A549 (cell line): Measurements from ENCODE around the gene STIMATE. TPM values are rescaled to one million over a fixed set of nuclear protein-coding genes. Genes with fewer than 3 reads are reported as not detected.
A peak's percentile ranks its signal among the peaks of the same experiment; 100 is the strongest.

ENCODE experiments used
- ATAC-seq, 2 experiments: fragments of 200-7000 bp in 1 of 2; fragments of >200 bp in 1 of 2; cut with Nextera tagmentation in 1 of 2; cut with Tn5 transposase in 1 of 2; 3 replicates each; pipeline versions ENCODE4 v1.8.0 to v1.9.1; 2018 to 2020; ENCODE audit warnings: mild to moderate bottlenecking in 1 of 2, moderate library complexity in 1 of 2
- CTCF ChIA-PET: fragments of 300-600 bp; sonication (Branson Sonifier 250); formaldehyde crosslinking; extraction: SDS; loops from one replicate; lab custom pipeline; 2021; ENCODE audit warnings: antibody characterized with exemption, inconsistent platforms; lab: Yijun Ruan, JAX
- POLR2A ChIA-PET: fragments of 350-600 bp; formaldehyde crosslinking; extraction: SDS; loops from one replicate; lab custom pipeline; 2021; ENCODE audit warnings: antibody characterized with exemption, inconsistent platforms; lab: Yijun Ruan, JAX
- DNase-seq, 2 experiments: peaks; one replicate each; pipeline versions ENCODE4 v3.0.0 to v3.0.0-alpha.2; 2011 to 2016; ENCODE audit warnings: low read depth in 1 of 2, low spot score in 1 of 2
- FAIRE-seq: peaks from 2 replicates; lab custom pipeline; 2011; peaks lifted over from hg19 to GRCh38; lab: Jason Lieb, UNC
- H3K27ac ChIP-seq, 2 experiments: fragments of >200 bp; sonication (Bioruptor Twin); formaldehyde crosslinking; 3 replicates each; pipeline ENCODE4 v1.5.1; 2016 to 2017
- H3K4me1 ChIP-seq: fragments of >200 bp; sonication (Bioruptor Twin); formaldehyde crosslinking; 3 replicates; pipeline ENCODE4 v1.6.1; 2016
- H3K4me2 ChIP-seq: fragments of >200 bp; sonication (Bioruptor Twin); formaldehyde crosslinking; 3 replicates; pipeline ENCODE4 v1.6.1; 2016
- H3K4me3 ChIP-seq: fragments of >200 bp; sonication (Bioruptor Twin); formaldehyde crosslinking; 3 replicates; pipeline ENCODE4 v1.5.1; 2016
- H3K9me3 ChIP-seq: fragments of >200 bp; sonication (Bioruptor Twin); formaldehyde crosslinking; 3 replicates; pipeline ENCODE4 v1.6.1; 2016
- BCL3 ChIP-seq: fragments of >200 bp; sonication (Bioruptor Twin); formaldehyde crosslinking; IDR thresholded peaks from 3 replicates; pipeline ENCODE4 v1.6.1; 2016
- CBX2 ChIP-seq: fragments of 200-600 bp; sonication (generic); IDR thresholded peaks from 2 replicates; pipeline ENCODE4 v1.6.1; 2016; ENCODE audit warnings: low read depth, mild to moderate bottlenecking, borderline replicate concordance
- CHD4 ChIP-seq: fragments of 200-600 bp; sonication (generic); IDR thresholded peaks from 2 replicates; pipeline ENCODE4 v1.6.1; 2016; ENCODE audit warnings: antibody characterized with exemption, mild to moderate bottlenecking, borderline replicate concordance
- EHMT2 ChIP-seq: fragments of 200-600 bp; sonication (generic); IDR thresholded peaks from 2 replicates; pipeline ENCODE4 v1.6.1; 2016; ENCODE audit warnings: antibody characterized with exemption, low read depth, mild to moderate bottlenecking, moderate library complexity
- FOSL2 ChIP-seq, 2 experiments: fragments of 450-650 bp in 1 of 2; fragments of >200 bp in 1 of 2; sonication (Bioruptor Twin) in 1 of 2; formaldehyde crosslinking; IDR thresholded peaks; 2 replicates each; pipeline versions ENCODE4 v1.5.0 to v1.6.1; 2016 to 2020; ENCODE audit warnings: mild to moderate bottlenecking in 1 of 2, moderate library complexity in 1 of 2
- FOXS1 ChIP-seq: fragments of 250-450 bp; sonication (Bioruptor Pico); IDR thresholded peaks from 2 replicates; pipeline ENCODE4 v1.5.0; 2020; ENCODE audit warnings: mild to moderate bottlenecking, moderate library complexity
- HES2 ChIP-seq: fragments of >200 bp; sonication (Bioruptor Twin); formaldehyde crosslinking; IDR thresholded peaks from 2 replicates; pipeline ENCODE4 v1.6.1; 2016
- KDM1A ChIP-seq: fragments of 200-600 bp; sonication (generic); IDR thresholded peaks from 2 replicates; pipeline ENCODE4 v1.6.1; 2016; ENCODE audit warnings: low read depth, mild to moderate bottlenecking
- MAZ ChIP-seq: fragments of 150-350 bp; IDR thresholded peaks from 2 replicates; pipeline ENCODE4 v1.6.1; 2014; ENCODE audit warnings: antibody characterized with exemption, low read depth, low read length, borderline replicate concordance
- MYC ChIP-seq: IDR thresholded peaks from 2 replicates; pipeline ENCODE4 v1.6.1; 2012; ENCODE audit warnings: mild to moderate bottlenecking, inconsistent platforms, low read length, improper control_type of control experiment, borderline replicate concordance
- NFE2L2 ChIP-seq: fragments of 150-350 bp; conservative IDR thresholded peaks from 2 replicates; pipeline ENCODE4 v1.6.1; 2014; ENCODE audit warnings: low read length
- PBX3 ChIP-seq: IDR thresholded peaks from 2 replicates; pipeline ENCODE4 v1.6.1; 2012
- RARB ChIP-seq: fragments of 250-450 bp; sonication (Bioruptor Pico); IDR thresholded peaks from 2 replicates; pipeline ENCODE4 v1.8.0; 2021; ENCODE audit warnings: mild to moderate bottlenecking, moderate library complexity
- RCOR1 ChIP-seq: fragments of 150-350 bp; IDR thresholded peaks from 2 replicates; pipeline ENCODE4 v1.6.1; 2014; ENCODE audit warnings: antibody characterized with exemption, low read length, low read depth
- ZFP36 ChIP-seq: fragments of 450-650 bp; IDR thresholded peaks from 2 replicates; pipeline ENCODE4 v1.6.1; 2014; ENCODE audit warnings: borderline replicate concordance; ENCODE audit not compliant: partially characterized antibody
- WGBS: methylation state at CpG from one replicate; pipeline ENCODE4 v1.1.6; 2017; ENCODE audit errors: missing lambda C conversion rate; 5-methylcytosine and 5-hydroxymethylcytosine counted together
- polyA plus RNA-seq, 4 experiments: library from polyadenylated mRNA; depleted of rRNA in 3 of 4; stranded (reverse); fragments of >200 nt; fragmentation: RNase III in 1 of 4; extraction: RNeasy Plus Mini Kit Qiagen cat#74134 plus additional on column Dnase treatment in 1 of 4; gene quantifications; 2 replicates in 3 of 4; 3 replicates in 1 of 4; pipeline ENCODE4 v1.2.3, GENCODE V29; 2011 to 2017
- TF ChIP-seq, protein P1 (sequence below): fragments of 250-450 bp; sonication (Bioruptor Pico); IDR thresholded peaks from 2 replicates; pipeline ENCODE4 v1.5.0; 2021; ENCODE audit warnings: mild to moderate bottlenecking, moderate library complexity, borderline replicate concordance
- TF ChIP-seq, protein P2 (sequence below): fragments of >200 bp; sonication (Bioruptor Twin); formaldehyde crosslinking; IDR thresholded peaks from 3 replicates; pipeline ENCODE4 v1.5.1; 2016
- TF ChIP-seq, protein P3 (sequence below): IDR thresholded peaks from 2 replicates; pipeline ENCODE4 v1.6.1; 2012; ENCODE audit warnings: low read depth, borderline replicate concordance
- TF ChIP-seq, protein P4 (sequence below): fragments of 150-350 bp; IDR thresholded peaks from 2 replicates; pipeline ENCODE4 v1.6.1; 2014; ENCODE audit warnings: low read depth, mild to moderate bottlenecking, low read length

The STIMATE gene
- polyA plus RNA-seq, 2 of the 4 experiments (the other 2 are of a cell fraction): 5.2 to 5.5 TPM

- TF ChIP-seq, protein P1, sequence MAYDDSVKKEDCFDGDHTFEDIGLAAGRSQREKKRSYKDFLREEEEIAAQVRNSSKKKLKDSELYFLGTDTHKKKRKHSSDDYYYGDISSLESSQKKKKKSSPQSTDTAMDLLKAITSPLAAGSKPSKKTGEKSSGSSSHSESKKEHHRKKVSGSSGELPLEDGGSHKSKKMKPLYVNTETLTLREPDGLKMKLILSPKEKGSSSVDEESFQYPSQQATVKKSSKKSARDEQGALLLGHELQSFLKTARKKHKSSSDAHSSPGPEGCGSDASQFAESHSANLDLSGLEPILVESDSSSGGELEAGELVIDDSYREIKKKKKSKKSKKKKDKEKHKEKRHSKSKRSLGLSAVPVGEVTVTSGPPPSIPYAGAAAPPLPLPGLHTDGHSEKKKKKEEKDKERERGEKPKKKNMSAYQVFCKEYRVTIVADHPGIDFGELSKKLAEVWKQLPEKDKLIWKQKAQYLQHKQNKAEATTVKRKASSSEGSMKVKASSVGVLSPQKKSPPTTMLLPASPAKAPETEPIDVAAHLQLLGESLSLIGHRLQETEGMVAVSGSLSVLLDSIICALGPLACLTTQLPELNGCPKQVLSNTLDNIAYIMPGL (CRISPR knock-in tag): no peak
- TF ChIP-seq KDM1A: no peak
- TF ChIP-seq RCOR1: no peak
- TF ChIP-seq, protein P2, sequence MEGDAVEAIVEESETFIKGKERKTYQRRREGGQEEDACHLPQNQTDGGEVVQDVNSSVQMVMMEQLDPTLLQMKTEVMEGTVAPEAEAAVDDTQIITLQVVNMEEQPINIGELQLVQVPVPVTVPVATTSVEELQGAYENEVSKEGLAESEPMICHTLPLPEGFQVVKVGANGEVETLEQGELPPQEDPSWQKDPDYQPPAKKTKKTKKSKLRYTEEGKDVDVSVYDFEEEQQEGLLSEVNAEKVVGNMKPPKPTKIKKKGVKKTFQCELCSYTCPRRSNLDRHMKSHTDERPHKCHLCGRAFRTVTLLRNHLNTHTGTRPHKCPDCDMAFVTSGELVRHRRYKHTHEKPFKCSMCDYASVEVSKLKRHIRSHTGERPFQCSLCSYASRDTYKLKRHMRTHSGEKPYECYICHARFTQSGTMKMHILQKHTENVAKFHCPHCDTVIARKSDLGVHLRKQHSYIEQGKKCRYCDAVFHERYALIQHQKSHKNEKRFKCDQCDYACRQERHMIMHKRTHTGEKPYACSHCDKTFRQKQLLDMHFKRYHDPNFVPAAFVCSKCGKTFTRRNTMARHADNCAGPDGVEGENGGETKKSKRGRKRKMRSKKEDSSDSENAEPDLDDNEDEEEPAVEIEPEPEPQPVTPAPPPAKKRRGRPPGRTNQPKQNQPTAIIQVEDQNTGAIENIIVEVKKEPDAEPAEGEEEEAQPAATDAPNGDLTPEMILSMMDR: no peak
Observed at GRCh38 chr3:52904000-52904399, 6.7 kb upstream of the STIMATE start (continued).

DNA sequence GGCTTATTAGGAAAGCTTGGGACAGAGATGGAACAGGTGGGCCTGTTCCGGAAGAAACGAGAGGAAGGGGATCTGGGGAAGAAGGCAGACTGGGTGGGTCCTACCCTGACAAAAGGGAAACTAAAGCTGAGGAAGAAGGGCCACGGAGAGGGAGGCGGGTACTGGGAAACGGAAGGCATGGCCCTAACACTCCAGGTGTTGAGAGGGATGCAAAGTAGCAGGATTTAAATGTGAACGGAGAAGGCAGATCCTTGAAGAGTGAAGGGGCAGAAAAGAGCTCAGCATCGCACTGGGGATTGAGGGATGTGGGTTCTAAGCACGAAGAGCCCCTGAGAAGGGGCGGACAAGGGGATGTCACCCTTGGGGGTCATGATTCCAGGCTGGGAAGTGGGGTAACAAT, 735 bp downstream of the STIMATE start:
- Histone ChIP-seq H3K27ac (peak overlapping the region; percentile 73 to 94; a peak in 5 of 6 replicates), H3K4me1 (peaks cover 4% of the 10 kb centered on the region; the same call in 1 of the 3 replicates), H3K4me3 (peak overlapping the region; percentile 86), H3K9me3 (no peaks in the 10 kb centered on the region), H3K4me2 (peak overlapping the region; percentile 84)
- TF ChIP-seq NFE2L2 (no peak), CBX2 (no peak), MAZ (no peak), BCL3 (no peak), MYC (no peak), FOXS1 (CRISPR knock-in tag) (no peak), FOSL2 (IDR thresholded peaks at IDR 0.05) (no peak), FOSL2 (CRISPR knock-in tag; IDR thresholded peaks at IDR 0.05) (no peak), EHMT2 (no peak), ZFP36 (no peak), CHD4 (no peak), RARB (CRISPR knock-in tag) (no peak), HES2 (no peak), RCOR1 (no peak), PBX3 (no peak)
- TF ChIP-seq, protein P3, sequence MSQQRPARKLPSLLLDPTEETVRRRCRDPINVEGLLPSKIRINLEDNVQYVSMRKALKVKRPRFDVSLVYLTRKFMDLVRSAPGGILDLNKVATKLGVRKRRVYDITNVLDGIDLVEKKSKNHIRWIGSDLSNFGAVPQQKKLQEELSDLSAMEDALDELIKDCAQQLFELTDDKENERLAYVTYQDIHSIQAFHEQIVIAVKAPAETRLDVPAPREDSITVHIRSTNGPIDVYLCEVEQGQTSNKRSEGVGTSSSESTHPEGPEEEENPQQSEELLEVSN: no peak
- TF ChIP-seq, protein P4, sequence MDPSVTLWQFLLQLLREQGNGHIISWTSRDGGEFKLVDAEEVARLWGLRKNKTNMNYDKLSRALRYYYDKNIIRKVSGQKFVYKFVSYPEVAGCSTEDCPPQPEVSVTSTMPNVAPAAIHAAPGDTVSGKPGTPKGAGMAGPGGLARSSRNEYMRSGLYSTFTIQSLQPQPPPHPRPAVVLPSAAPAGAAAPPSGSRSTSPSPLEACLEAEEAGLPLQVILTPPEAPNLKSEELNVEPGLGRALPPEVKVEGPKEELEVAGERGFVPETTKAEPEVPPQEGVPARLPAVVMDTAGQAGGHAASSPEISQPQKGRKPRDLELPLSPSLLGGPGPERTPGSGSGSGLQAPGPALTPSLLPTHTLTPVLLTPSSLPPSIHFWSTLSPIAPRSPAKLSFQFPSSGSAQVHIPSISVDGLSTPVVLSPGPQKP: no peak
- peak in 1 of 2 experiments; percentile 8; a peak in 2 of 6 replicates for ATAC-seq
- FAIRE-seq: no peak
- POLR2A ChIA-PET: no interaction called here
- 17% methylated on average over 9 of the region's 9 CpGs for WGBS
- CTCF ChIA-PET: interaction anchor here (0.9 to 1.3 kb wide), 2 partner anchors 11 to 13 kb away, joined by 3 read pairs; no protein-coding TSS in a partner anchor
- no peak for DNase-seq
